T-helper 2 cell treated with Interferon-gamma antibody and Interleukin-4, amounts not matched to agents 5 μg/mL and 100 μg/mL, for 36 hours (primary cell): Measurements from ENCODE around the gene LRP8.

Experiments used
- DNase-seq: peaks from one replicate; pipeline ENCODE4 v3.0.0; 2021; ENCODE audit warnings: low spot score
- H3K27ac Mint-ChIP-seq: one replicate; pipeline ENCODE4 v1.8.0; 2021; ENCODE audit warnings: mild to moderate bottlenecking, mixed read lengths
- H3K27me3 Mint-ChIP-seq: one replicate; pipeline ENCODE4 v1.8.0; 2021; ENCODE audit warnings: low read depth, mixed read lengths
- H3K36me3 Mint-ChIP-seq: one replicate; pipeline ENCODE4 v1.8.0; 2021; ENCODE audit warnings: low read depth, mixed read lengths
- H3K4me1 Mint-ChIP-seq: one replicate; pipeline ENCODE4 v1.8.0; 2021; ENCODE audit warnings: low read depth, mixed read lengths
- H3K4me3 Mint-ChIP-seq: one replicate; pipeline ENCODE4 v1.8.0; 2022; ENCODE audit warnings: mild to moderate bottlenecking, moderate library complexity, mixed read lengths
- H3K9me3 Mint-ChIP-seq: one replicate; pipeline ENCODE4 v1.8.0; 2021; ENCODE audit warnings: mixed read lengths

LRP8 gene

GRCh38 chr1:53326598-53327181 is 1.2 kb downstream of the LRP8 start:
- no peaks in the 10 kb centered on the region for H3K9me3 Mint-ChIP-seq
- H3K4me1 Mint-ChIP-seq = peaks cover 24% of the 10 kb centered on the region
- H3K27ac Mint-ChIP-seq = peak overlapping the region; percentile 96
- no peaks in the 10 kb centered on the region for H3K27me3 Mint-ChIP-seq
- peak overlapping the region; percentile 96 for H3K4me3 Mint-ChIP-seq
- no peak for DNase-seq
- H3K36me3 Mint-ChIP-seq = peaks cover 31% of the 10 kb centered on the region

GRCh38 chr1:53326088-53326597 is 1.7 kb downstream of the LRP8 start:
- Mint-ChIP-seq H3K4me1 (peaks cover 24% of the 10 kb centered on the region), H3K4me3 (peak overlapping the region; percentile 96)
- DNase-seq = peak; percentile 95

GRCh38 chr1:53325326-53326087 is 2.4 kb downstream of the LRP8 start:
- Mint-ChIP-seq H3K4me1 (peaks cover 24% of the 10 kb centered on the region), H3K4me3 (peak overlapping the region; percentile 96), H3K9me3 (no peaks in the 10 kb centered on the region), H3K27me3 (no peaks in the 10 kb centered on the region), H3K36me3 (peaks cover 36% of the 10 kb centered on the region), H3K27ac (peak overlapping the region; percentile 96)
- peak; percentile 7 for DNase-seq

More at GRCh38 chr1:53326088-53326597, 1.7 kb downstream of the LRP8 start:
- no peaks in the 10 kb centered on the region for H3K27me3 Mint-ChIP-seq
- H3K36me3 Mint-ChIP-seq = peaks cover 34% of the 10 kb centered on the region
- H3K9me3 Mint-ChIP-seq = no peaks in the 10 kb centered on the region
- peak overlapping the region; percentile 96 for H3K27ac Mint-ChIP-seq

GRCh38 chr1:53324728-53325297 is 3.1 kb downstream of the LRP8 start:
- Mint-ChIP-seq H3K9me3 (no peaks in the 10 kb centered on the region), H3K27me3 (no peaks in the 10 kb centered on the region), H3K4me1 (peaks cover 24% of the 10 kb centered on the region), H3K27ac (peak overlapping the region; percentile 27), H3K4me3 (peak overlapping the region; percentile 96), H3K36me3 (peaks cover 36% of the 10 kb centered on the region)
- DNase-seq = no peak

- Mint-ChIP-seq H3K9me3 (no peaks in the 10 kb centered on the region), H3K4me3 (peak overlapping the region; percentile 96), H3K4me1 (peaks cover 24% of the 10 kb centered on the region), H3K36me3 (peaks cover 36% of the 10 kb centered on the region), H3K27me3 (no peaks in the 10 kb centered on the region), H3K27ac (peak overlapping the region; percentile 27)
- DNase-seq = no peak
Measured at GRCh38 chr1:53324321-53324720, 3.5 kb downstream of the LRP8 start.

- no peaks in the 10 kb centered on the region for H3K9me3 Mint-ChIP-seq
- H3K27ac Mint-ChIP-seq = peak overlapping the region; percentile 31
- peaks cover 37% of the 10 kb centered on the region for H3K36me3 Mint-ChIP-seq
- no peak overlapping the region for H3K4me3 Mint-ChIP-seq
- H3K4me1 Mint-ChIP-seq = peaks cover 21% of the 10 kb centered on the region
- DNase-seq = no peak
- no peaks in the 10 kb centered on the region for H3K27me3 Mint-ChIP-seq
Measured at GRCh38 chr1:53323316-53323715, 4.6 kb downstream of the LRP8 start.

GRCh38 chr1:53321776-53322602 is 5.9 kb downstream of the LRP8 start:
- Mint-ChIP-seq H3K36me3 (peaks cover 38% of the 10 kb centered on the region), H3K4me1 (peaks cover 24% of the 10 kb centered on the region), H3K4me3 (no peak overlapping the region), H3K27ac (peak overlapping the region; percentile 63), H3K27me3 (no peaks in the 10 kb centered on the region), H3K9me3 (no peaks in the 10 kb centered on the region)
- DNase-seq = no peak

GRCh38 chr1:53321366-53321765 is 6.5 kb downstream of the LRP8 start:
- Mint-ChIP-seq H3K36me3 (peaks cover 38% of the 10 kb centered on the region), H3K27ac (no peak overlapping the region)

GRCh38 chr1:53320646-53321045 is 7.2 kb downstream of the LRP8 start:
- Mint-ChIP-seq H3K4me3 (no peak overlapping the region), H3K4me1 (peaks cover 21% of the 10 kb centered on the region), H3K9me3 (no peaks in the 10 kb centered on the region), H3K36me3 (peaks cover 37% of the 10 kb centered on the region), H3K27ac (no peak overlapping the region), H3K27me3 (no peaks in the 10 kb centered on the region)
- no peak for DNase-seq

More at GRCh38 chr1:53321366-53321765, 6.5 kb downstream of the LRP8 start:
- Mint-ChIP-seq H3K4me1 (peaks cover 24% of the 10 kb centered on the region), H3K4me3 (no peak overlapping the region), H3K27me3 (no peaks in the 10 kb centered on the region), H3K9me3 (no peaks in the 10 kb centered on the region)
- DNase-seq = no peak

- Mint-ChIP-seq H3K9me3 (no peaks in the 10 kb centered on the region), H3K27me3 (no peaks in the 10 kb centered on the region), H3K27ac (no peak overlapping the region), H3K36me3 (peaks cover 31% of the 10 kb centered on the region), H3K4me1 (peaks cover 11% of the 10 kb centered on the region), H3K4me3 (no peak overlapping the region)
- no peak for DNase-seq
Measured at GRCh38 chr1:53319296-53320101, 8.4 kb downstream of the LRP8 start.

- H3K27ac Mint-ChIP-seq = no peak overlapping the region
- peaks cover 13% of the 10 kb centered on the region for H3K4me1 Mint-ChIP-seq
Measured at GRCh38 chr1:53317646-53318539, 10.0 kb downstream of the LRP8 start.

GRCh38 chr1:53316766-53317581 is 10.9 kb downstream of the LRP8 start:
- no peak for DNase-seq
- Mint-ChIP-seq H3K4me1 (peaks cover 7% of the 10 kb centered on the region), H3K4me3 (no peak overlapping the region), H3K36me3 (peaks cover 20% of the 10 kb centered on the region), H3K27ac (no peak overlapping the region), H3K9me3 (no peaks in the 10 kb centered on the region), H3K27me3 (no peaks in the 10 kb centered on the region)

More at GRCh38 chr1:53317646-53318539, 10.0 kb downstream of the LRP8 start:
- Mint-ChIP-seq H3K9me3 (no peaks in the 10 kb centered on the region), H3K27me3 (no peaks in the 10 kb centered on the region), H3K4me3 (no peak overlapping the region), H3K36me3 (peaks cover 25% of the 10 kb centered on the region)
- no peak for DNase-seq
